Left hindlimb (tissue), 1 donor: ENCODE results near the gene LPIN1.

Experiments
- DNase-seq: peaks from one replicate; pipeline ENCODE4 v3.0.0-alpha.2; 2018

The LPIN1 gene

DNA sequence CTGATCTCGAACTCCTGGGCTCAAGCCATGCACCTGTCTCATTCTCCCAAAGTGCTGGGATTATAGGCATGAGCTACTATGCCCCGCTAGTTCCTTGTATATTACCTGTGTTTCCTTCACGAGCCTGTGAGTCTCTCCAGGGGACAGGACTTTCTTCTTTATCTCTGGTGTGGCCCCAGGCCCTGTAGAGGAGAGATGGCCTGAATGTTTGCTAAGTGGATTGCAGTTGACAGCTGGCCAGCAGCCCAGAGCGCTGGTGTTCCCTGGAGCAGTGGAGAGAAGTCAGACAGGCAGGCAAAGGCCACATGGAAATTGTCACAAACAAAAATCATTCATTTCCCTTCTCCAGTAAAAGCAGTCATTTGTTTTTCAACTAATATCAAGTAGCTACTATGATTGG, 17.9 kb downstream of the LPIN1 start:
- no peak for DNase-seq

DNA sequence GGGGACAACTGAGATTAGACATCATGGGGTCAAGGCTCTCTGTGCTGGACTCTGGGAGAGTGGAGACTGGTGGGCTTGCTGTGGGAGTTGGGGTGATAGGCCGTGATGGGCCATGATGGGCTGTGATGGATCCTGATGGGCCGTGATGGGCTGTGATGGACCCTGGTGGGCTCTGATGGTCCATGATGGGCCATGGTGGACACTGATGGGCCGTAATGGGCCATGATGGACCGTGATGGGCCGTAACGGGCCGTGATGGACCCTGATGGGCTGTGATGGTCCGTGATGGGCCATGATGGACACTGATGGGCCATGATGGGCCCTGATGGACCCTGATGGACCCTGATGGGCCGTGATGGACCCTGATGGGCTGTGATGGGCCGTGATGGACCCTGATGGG, 18.5 kb downstream of the LPIN1 start:
- DNase-seq: no peak

DNA sequence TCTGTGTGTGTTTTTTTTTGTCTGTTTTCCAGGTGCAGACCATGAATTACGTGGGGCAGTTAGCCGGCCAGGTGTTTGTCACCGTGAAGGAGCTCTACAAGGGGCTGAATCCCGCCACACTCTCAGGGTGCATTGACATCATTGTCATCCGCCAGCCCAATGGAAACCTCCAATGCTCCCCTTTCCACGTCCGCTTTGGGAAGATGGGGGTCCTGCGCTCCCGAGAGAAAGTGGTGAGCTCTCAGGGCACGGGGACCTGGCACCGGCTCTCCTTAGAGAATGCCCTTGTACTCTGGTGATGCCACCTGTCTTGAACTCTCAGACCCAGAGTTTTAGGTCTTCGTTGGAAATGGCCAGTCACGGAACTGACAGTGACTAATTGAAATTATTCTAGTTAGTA, 19.1 kb downstream of the LPIN1 start:
- no peak for DNase-seq

DNA sequence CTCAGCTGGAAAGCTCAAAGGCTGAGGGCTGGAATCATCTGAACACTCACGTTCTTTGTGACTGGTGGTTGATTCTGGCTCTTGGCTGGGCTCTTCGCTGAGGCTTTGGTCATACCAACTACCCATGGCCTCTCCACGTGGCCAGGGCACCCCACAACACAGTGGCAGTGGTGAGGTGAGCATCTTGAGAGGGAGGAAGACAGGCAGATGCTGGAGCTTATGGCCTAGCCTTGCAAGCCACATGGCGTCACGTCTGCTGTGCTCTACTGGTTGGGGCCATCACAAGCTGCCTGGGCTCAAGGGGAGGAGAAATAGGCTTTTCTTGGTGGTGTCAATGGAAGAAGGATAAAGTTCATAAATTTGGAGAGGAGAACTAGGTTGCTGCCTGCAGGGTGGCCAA, 19.6 kb downstream of the LPIN1 start:
- DNase-seq: no peak

DNA sequence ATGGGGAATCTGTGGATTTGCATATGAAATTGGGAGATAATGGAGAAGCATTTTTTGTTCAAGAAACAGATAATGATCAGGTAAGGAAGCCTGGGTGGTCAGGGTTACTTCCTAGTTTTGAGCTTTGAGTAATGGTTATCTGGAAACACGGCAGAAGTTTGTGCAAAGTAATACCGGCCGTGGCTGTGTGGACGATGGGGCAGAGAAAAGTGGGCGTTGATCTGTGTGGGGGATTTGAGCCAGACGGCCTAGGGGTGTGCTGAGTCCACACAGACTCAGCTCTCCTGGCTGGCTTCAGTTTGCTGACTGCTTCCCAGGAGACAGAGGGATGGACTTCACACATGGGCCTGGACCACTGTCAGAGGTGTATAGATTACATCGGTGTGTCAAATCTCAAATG, 21.3 kb downstream of the LPIN1 start:
- no peak for DNase-seq

DNA sequence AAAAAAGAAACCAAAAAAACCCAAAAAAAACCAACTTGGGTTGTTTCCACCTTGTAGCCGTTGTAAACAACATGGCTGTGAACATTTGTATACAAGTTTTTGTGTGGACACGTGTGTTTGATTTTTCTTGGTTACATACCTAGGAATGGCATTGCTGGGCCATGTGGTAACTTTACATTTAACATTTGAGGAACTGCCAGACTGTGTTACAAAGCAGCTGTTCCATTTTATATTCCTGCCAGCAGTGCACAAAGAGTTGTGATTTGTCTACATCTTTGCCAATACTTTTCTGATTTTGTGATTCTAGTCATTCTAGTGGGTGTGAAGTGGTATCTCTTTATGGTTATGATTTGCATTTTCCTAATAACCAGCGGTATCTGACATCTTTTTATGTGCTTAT, 22.5 kb downstream of the LPIN1 start:
- no peak for DNase-seq

DNA sequence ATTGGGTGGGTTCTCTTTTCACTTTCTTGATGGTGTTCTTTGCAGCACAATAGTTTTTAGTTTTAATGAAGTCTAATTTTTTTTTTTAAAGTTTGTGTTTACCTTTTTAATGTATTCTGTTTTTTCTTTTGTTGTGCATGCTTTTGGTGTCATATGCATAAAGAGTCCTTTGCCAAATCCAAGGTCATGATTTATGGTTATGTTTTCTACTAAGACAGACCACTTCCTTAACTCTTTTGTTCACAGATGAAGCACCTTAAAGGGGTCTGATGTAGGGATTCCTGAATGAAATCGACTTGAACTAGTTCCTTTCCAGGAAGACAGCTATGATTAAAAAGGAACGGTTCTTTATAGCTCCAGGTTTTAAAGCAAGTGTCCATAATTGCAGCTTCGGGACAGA, 23.1 kb downstream of the LPIN1 start:
- DNase-seq: no peak

DNA sequence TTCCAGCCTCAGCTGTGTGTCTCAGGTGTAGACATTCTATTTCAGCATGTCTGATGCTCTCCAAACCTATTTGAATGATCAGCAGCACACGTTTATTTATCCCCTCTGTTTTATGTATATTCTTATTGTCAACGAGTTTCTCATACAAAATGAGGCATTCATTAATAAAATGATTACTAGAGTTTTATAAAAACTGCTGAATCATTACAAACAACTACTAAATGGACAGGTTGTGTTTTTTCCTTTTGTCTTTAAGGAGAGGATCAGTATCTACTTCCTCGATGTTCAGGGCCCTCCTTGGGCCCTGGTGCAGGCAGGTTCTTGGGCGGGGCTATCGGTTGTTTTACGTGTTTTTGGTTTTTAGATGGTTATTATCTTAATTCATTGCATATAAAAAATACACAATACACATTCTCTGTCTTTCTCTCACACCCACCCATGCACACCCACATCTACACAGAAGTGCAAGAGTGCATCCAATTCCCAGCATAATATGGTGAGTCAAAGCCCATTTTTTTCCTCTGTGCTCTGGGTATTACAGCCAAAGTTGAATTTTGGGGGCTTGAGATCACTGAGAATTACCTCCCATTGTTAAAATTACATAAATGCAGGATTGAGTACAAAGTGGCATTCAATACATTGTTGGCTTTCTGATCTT, 24.2 kb downstream of the LPIN1 start:
- no peak for DNase-seq

DNA sequence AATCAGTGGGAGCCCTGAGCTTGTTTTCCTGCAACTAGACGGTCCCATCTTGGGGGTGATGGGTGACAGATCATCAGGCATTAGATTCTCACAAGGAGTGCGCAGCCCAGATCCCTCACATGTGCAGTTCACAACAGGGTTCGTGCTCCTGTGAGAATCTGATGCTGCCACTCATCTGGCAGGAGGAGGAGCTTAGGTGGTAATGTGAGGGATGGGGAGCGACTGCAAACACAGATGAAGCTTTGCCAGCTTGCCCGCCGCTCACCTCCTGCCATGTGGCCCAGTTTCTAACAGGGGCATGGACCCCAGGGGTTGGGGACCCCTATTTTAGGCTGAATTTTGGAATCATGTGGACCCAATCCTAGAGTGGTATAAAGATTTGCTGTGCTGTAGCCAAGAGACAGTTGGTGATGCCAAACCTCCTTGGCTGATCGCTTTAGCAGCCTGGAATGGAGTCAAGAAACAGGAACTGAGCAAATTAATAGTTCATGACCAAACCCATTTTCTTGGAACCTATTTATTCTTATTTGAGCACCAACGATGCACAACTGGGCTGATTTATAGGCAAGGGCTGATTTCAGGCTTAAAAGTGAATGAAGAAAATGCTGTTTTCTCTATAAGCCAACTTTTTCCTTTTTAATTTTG, 25.7 kb downstream of the LPIN1 start:
- no peak for DNase-seq

DNA sequence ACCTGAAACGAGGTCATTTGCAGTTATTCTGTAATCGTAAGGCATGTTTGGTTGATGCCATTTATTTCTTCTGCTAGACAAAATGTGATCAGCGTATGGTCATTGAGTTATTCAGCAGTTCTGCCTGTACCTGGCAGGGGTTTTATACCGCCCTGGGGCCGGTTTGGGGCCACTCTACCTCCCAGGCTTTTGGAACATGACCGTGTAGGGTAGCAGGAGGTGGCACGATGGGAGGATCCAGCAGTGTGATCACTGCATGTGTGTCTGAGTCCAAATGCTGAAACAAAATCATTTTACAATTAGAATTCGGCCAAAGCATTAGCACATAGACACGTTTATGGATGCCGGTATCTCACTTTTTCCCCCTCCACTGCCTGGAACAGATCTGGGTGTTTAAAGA, 26.7 kb downstream of the LPIN1 start:
- DNase-seq: no peak

DNA sequence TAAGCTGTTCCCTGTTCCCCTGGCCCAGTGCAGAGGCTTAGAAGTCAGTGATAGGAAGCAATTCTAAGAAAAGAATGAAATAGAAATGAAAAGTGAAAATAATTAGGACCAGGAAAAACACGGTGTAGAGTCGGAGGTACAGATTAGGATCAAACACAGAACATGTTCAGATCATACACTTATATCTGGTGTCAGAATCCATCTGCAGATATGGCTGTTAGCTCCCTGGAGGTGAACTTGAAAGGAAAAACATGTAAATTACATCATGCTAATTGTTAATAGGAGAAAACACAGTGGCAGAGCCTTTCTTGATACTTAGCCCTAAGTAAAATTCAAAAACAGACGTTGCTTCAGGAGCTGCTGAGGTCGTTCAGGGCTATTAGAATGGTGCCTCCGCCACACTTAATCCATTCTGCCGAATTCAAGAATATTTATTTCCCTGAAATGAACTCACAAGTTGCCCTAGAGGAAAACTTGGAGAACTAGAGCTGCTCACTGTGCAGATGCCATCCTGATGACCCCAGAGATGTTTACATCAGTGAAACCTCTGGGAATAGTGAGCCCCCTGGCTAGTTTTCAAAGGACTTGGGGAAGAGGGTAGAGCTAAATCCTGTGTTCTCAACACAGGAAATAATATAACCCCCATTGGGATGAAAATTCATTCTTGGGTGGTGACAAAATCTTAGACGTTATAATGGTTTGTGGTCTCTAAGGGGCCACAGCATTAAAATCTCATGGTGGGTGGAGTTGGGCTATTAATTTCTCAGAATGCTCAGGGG, 27.5 kb downstream of the LPIN1 start:
- DNase-seq: no peak

DNA sequence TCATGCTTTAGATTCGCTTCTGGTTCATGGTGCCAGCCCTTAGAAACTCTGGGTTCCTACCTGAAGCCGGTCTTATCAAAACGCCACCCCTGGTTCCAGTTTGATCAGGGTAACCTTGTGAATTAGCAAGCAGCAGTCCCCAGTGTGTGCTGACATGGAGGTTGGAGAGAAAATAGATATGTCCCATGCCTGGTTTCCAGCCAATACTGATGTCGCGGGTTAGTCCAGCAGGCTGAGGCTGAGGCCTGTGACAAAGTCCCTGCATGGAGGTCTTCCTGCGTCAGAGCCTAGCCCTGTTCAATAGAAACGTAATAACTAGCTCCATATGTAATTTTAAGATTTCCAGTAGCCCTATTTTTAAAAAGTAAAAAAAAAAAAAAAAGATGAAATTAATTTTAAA, 28.2 kb downstream of the LPIN1 start:
- no peak for DNase-seq

DNA sequence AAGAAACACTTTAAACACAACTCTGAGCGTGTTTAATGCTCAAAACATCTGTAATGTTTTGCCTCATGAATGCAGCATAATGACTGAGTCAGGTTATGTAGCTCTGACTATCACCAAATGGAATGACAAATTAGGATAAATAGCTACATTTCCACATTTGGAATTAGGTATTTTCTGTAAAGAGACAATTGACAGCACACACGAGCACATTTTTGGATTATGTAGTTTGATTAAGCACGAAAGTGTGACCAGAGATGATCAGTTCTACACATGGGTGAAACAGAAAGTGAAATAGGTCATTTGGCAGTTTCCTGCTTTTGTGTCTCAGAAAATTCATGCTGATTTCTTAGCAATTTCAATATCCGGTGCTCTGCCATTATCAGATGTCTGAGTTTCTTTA, 29.0 kb downstream of the LPIN1 start:
- no peak for DNase-seq

DNA sequence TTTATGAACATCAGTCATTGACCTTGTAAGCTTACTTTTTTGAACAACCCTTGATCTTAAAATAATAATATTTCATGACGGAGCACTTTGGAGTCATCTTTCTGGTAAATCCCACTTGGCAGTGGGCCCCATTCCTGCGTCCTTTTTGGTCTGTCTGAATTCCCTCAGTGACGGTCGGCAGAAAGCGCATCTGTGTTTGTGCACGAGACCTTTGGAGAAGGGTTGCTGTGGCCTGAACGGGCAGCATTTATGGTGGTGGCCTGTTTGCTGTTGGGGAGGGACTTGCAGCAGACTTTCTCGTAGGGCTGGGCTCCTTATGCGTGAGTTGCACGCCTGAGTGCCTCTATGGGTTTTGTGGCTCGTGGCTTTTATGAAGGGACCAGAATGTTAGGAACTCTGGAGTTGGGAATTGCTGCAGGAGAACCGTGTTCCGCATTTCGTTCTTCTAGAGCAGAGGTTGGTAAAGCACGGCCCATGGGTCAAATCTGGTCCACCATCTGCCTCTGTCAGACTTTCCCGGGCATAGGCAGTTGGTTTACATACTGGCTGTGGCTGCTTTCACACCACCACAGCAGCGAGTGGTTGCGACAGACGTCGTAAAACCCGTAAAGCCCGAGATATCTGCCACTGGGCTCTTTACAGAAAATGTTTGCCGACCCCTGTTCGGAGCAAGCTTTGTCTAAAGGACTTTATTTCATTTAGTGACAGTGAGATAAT, 30.8 kb downstream of the LPIN1 start:
- no peak for DNase-seq

DNA sequence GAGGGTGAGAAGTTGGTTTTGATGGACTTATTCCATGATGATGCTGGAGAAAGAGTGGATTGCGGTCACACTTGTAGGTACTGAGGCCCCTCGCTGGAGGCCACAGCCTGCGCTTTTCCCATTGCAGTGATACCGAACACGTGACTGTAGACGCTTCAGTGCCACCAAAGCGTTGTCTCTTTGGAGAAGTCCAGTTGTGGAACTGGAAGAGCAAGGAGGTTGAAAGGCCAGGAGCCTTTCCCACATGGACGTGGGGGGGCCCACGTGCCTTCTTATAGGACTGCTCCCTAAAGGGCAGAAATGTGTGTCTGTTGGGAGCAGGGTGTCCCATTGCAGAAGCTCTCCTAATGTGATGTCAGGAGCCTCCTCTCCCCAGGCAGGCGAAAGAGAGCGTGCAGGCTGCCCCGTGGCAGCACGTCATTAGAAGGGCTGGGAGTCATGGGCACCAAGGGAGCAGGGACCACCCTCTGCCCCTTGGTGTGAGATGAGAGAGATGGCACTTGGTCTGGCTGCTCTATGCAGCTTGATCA, 31.5 kb downstream of the LPIN1 start:
- no peak for DNase-seq

DNA sequence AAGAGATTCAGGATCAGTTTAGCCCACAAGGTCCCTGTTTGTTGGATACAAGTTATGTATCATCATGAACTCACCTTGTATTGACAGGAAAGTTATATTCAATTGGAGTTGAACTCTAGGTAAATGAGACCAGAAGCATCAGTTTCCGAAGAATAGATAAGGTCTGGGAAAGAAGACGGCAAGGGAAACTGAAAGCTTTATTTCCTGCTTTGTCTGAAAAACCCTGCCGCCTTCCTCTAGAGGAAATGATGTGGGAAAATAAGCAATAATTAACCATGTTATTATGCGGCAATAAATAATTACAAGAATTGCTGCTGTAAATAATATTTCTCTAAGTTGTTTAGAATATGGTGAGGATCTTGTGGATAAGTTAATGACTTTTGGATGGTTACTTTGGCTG, 32.0 kb downstream of the LPIN1 start:
- no peak for DNase-seq

DNA sequence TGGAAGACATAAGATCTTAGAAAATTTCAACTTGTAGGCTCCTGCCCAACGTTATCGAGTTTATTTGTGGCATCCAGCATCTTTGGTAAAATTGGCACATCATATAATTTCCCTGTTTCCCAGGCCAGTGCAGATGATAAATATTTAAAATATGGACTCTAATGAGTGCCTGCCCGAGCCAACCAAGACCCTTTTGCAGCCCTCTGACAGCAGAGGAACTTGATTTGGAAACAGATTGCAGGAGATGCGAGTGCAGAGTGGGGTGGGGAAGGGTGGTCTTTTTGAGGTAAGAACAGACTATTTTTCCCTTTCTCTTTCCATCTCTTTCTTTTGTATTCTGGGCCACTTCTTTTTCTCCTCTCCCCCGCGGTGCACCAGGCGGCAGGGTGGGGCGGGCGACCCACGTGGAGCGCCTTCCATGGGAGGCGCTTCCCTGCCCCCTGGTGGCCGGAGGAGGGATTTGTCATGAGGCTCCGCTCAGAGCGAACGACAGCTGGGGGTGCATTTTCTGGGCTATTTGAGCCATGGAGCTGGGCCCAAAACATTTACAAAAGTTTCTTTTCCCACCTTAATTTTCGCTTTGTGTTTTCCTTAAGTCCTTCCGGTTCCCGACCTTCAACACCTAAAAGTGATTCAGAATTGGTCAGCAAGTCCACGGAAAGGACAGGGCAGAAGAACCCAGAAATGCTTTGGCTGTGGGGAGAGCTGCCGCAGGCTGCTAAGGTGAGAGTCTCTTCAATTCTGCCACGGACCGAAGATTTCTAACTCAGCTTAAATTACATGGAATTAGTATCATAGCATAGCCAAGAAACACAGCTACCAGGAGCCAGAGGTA, 32.7 kb downstream of the LPIN1 start:
- peak; percentile 75 for DNase-seq

DNA sequence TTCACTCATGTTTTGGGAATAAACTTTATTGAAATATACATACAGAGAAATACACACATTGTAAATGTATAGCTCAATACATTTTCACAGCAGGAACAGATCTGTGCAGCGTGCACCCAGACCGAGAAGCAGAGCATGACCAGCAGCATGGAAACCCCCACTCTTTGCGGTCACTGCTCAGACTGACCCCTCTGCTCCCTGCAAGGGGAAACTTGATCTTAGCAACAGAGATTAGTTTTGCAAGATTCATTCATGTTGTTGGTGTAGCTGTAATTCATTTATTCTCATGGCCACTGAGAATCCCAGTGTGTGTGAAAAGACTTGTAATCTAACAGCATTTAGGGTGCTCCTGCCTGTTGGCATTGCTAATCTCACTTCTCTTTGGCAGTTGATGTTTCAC, 35.2 kb downstream of the LPIN1 start:
- DNase-seq: no peak

DNA sequence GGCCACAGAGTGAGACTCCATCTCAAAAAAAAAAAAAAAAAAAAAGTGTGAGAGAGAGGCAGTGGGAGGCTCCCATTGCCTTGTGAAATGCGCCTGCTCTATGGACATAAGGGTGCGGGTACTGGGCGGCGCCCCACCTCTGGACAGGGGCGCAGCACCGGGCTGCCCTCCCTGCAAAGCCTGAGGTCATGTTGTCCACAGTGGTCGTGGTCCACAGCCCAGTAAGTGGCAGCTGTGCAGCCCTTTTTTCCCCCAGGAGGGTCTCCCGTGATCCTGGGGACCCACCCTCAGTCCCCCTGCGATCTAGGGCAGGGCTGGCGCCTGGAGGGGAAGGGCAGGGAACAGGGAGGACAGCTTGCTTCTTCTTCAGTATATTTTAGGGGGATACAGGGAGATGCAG, 37.8 kb downstream of the LPIN1 start:
- DNase-seq: no peak

DNA sequence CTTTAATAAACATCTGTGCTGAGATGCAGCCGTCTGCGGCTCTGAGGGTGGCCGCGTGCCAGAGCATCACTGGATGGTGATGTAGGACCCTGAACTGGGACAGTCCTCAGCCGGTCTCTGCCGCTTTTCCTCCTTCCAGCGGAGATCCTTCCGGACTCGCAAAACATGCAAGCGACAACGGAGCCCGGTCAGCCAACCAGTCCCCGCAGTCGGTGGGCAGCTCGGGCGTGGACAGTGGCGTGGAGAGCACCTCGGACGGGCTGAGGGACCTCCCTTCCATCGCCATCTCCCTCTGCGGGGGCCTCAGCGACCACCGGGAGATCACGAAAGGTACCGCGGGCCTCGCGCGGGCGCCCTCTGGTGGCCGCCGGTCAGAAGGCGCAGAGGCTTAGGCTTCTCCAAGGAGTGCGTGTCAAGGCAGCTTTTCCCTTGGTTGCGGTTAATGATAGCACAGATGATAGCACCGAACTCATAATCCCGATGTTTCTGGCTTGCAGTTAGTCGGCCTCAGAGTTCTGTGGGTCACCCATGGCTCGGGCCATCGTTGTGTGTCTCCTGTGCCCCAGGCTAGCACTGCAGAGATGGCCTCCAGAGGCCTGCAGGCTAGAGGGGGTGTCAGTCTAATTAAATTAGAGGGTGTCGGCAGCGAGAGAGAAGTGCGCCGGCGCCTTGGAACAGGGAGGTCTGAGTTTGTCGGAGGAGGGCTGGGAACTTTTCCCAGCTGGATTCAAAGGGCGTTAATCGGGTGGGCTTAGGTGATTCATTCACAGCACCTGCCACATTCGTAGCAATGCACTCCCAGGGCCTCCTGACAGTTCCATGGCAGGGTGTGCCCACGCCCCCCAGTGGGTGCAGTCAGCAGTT, 38.5 kb downstream of the LPIN1 start:
- peak; percentile 77 for DNase-seq

DNA sequence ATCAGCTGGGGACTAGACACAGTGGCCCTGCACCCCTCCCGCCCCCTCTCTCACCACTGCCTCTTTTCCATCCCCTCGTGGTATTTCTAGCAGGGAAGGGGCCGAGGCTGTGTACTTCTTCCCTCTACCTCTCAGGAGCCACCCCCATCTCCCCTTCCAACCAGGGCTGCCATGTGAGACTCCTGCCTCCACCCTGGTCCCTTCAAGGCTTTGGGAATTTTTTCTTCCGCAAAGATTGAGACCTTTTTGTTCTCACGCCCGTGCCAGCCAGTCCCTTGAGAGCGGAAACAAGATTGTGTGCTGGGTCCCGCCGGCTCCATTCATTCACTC, 39.1 kb downstream of the LPIN1 start:
- no peak for DNase-seq

DNA sequence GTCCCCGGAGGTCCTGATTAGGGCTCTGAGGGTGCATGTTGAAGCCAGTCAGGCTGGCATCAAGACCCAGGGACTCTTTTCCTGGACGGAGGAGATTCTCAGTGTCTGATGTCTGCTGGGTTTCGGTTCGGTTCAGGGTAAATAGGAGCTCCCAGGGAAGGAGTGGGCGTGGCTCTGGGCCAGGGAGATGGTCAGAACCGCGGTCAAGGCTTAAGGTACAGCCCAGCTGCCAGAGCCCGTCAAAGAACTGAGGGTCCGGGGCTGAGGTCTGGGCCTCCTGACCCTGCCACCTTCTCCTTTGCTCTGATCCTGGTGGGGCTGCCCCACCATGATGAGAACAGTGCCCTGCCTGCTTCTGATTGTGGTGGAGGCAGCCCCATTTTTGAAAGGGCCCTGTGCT, 39.8 kb downstream of the LPIN1 start:
- no peak for DNase-seq
